GM19455 (cell line): Measurements from ENCODE around the gene WDR1.

ENCODE experiments used
- ATAC-seq: cut with Tn5 transposase; IDR thresholded peaks from one replicate; pipeline ENCODE4 v1.9.1; 2021; ENCODE audit not compliant: unreplicated experiment

WDR1 gene, protein sequence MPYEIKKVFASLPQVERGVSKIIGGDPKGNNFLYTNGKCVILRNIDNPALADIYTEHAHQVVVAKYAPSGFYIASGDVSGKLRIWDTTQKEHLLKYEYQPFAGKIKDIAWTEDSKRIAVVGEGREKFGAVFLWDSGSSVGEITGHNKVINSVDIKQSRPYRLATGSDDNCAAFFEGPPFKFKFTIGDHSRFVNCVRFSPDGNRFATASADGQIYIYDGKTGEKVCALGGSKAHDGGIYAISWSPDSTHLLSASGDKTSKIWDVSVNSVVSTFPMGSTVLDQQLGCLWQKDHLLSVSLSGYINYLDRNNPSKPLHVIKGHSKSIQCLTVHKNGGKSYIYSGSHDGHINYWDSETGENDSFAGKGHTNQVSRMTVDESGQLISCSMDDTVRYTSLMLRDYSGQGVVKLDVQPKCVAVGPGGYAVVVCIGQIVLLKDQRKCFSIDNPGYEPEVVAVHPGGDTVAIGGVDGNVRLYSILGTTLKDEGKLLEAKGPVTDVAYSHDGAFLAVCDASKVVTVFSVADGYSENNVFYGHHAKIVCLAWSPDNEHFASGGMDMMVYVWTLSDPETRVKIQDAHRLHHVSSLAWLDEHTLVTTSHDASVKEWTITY

DNA sequence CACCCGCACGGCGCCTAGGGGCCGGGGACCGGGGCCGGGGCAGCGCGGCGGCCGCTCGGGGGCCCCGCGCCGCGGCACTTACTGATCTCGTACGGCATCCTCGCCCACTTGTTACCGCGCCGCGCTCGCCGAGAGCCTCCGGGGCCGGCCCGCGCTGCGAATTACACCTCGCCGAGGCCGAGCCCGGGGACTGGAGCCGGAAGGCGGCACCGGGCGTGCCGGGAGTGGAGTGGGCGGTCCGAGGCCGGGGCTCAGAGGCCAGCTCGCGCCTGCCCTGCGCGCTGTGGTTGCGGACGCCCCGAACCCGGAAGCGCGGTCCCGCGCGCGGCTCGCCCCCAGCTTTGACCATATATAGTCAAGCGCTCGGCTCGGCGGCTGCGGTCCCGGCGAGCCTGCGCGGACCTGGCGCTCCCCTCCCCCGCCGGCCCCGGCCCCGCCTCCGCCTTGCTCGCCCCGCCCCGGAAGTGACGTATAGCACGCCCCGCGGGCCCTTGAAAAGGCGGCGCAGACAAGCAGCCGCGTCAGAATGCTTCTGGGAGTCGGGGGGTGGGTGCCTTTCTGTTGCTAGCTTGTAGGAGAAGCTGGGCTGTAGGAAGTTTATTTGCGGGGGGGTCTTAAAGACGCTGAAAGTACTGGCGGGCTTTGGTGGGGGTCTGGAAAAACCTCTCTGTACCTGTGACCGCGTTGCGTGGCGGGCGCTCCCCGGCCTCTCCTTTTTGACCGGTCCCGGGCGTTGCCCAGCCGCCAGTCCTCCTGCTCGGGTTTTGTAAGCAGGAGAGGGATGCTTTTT is at the start of gene WDR1:
TSS of gene WDR1 (minus strand) at position 231 of the 790 bp plus-strand sequence. CDS start at position 98, 133 bp downstream.
- peak; percentile 91 for ATAC-seq

DNA sequence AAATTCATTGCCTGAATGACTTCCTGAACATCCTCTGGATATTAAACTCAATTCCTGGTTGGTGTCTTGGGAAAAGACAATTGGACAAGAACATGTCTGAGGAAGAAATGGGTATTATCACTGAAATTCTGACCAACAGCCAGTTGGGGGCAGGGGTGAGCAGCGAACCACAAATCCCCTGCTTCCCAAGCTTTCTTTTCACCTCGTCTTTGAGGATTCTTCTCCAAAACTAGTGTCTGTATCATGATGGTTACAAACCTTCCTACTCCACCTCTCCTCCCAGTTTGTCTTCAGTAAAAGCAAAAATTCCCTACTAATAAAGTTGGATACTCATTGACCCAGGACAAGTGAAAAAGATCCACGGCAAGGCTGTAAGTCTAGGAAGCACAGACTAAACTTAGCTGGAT is 48.3 kb upstream of the WDR1 start:
- no peak for ATAC-seq

DNA sequence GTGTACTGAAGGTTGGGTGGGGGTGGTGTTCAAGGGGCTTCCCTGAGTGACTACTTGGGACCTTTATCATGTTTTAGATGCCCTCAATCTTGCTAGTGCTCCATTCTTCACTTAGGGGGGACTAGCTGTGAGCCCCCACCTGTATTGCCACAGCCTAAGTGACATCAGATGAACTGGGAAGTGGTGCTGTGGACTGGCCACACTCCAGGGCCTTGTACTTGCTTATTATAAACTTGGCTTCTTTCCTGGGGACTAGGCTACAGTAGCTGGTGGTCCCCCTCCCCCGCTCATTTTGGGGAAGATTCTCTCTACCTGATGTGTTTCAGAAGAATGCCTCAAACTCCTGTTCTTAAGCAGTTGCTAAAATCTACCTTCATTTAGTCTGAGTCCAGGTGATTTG is 46.7 kb upstream of the WDR1 start:
- ATAC-seq = no peak

DNA sequence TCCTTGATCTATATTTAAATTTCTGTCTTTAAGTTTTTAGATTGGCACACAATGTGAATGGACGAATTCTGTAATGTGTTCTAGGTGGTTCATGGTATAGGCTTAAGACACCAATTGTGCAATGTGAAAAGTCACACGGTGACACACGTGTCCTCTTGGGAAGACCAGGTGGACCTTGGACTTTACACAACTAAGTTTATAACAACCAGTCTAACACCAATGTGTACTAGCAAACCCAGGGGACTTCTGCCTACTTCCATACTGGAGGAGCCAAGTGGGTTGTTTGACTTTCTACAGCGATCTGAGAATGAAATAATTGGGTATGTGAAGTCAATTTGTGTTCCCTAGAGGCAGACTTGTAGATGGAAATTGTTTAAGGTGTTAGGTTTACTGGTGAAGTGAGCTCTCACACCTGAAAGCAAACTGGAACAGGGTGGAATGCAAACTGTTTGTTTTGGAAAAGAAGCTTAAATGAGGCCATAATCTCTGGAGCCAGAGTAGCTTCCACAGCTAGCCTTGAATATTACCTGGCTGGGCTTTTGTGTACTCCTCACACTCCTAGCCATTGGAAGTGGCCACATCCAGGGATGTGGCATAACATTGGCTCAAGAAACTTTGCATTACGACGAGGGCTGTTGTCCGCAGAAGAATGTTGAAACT is 45.9 kb upstream of the WDR1 start:
- no peak for ATAC-seq

DNA sequence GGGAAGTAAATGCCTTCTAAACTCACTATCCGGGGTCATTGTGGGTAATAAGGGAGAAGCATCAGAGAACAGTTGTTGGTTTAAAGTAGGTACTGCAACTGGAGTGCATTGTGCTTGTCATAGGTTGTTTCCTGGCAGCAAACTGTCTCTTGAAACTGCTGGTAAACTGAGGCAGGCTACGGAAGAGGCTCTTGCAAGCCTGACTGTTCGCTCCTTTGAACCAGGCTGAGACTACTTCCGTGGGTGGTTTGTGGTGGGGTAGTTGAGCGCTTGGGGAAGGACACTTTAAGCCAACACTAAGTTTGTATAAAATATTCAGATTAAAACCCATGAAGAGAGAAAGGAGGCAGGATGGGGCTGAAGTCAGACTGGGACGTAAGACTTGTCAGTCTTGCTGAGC is 45.2 kb upstream of the WDR1 start:
- ATAC-seq = no peak

DNA sequence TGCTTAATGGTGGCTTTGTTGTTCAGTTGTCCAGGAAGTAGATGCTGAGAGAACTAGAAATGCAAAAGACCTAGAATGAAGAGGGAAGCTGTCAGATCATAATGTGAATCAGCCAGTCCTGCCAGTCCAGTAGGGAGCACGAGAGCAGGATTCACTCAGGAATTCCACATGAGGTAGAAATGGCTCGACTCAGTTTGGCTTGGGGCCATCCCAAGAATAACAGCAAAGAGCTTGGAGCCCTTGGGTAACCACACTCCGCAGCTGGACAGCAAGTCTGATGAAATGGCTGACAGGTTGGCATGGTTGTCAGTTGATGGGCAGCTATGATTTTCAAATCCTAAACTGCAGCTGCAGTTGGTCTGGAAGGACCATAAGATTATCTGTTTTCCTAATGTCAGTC is 44.5 kb upstream of the WDR1 start:
- no peak for ATAC-seq

DNA sequence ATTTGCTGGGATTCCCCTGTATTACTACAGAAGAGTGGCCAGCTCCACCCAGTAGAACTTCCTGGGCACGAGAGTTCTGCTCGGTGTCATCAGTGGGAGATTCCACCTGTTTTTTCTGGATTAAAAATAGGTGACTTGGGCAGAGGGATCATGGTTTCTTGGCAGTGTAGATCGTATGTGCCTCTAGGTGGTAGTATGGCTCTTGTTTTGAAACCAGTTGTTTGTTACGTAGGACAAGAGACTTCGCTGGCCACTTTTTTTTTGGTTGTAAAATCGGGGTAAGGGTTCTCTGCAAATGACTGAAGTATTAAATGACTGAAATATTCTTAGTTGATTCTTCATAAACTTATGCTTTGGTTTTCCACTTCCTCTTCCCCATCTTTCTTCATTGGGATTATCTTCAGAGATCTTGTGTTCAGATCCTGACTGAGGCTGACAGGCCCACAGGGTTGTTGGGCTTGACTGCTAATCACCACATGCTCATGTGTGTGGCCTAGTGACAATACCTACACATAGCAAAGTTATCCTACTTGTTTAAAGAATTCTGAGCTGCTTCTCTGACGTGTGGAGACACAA is 43.8 kb upstream of the WDR1 start:
- no peak for ATAC-seq

DNA sequence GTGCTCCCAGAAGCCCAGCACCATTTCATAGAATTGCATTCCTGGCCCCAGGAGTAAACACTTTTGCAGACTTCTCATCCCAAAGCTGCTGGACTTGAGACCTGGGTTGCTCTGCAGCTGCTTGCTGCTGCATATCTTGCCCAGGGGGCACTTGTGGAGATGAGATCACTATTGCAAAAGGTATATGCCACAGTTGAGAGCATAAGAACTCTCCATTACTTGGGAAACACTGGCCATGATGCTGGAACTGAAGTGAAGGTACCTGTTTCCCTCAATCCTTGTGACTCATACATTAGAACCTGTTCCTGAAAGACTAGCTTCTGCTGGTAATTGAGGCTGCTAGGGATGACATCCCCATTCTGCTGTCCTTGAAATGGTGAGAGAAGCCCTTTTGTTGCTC is 43.1 kb upstream of the WDR1 start:
- no peak for ATAC-seq

DNA sequence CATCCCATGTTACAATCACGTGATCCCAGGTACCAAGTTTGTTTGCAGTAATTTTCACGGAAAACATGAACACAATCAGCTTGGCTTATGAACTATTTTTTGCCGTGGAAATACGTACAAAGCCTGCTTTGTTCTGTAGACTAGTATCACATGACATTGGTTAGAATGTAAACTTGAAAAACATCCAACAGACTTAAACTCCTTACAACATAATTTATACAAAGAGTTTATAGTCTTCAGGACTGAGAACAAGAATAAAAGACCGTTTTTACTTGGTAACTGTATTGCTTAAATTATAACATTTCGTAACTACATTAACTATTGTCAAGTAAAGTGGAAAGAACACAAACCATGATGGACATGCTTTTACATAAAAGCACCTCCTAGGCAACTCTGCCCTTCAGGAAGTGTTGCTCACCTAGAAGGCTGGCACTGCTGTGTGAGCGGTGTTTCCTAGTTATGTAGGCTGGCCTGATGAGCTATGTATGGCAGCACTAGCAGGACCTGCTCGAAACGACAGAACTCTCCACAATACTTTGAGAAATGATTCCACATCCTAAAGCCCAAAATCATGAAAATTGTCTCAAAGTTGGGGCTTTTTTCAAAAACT is 41.8 kb upstream of the WDR1 start:
- ATAC-seq = no peak

DNA sequence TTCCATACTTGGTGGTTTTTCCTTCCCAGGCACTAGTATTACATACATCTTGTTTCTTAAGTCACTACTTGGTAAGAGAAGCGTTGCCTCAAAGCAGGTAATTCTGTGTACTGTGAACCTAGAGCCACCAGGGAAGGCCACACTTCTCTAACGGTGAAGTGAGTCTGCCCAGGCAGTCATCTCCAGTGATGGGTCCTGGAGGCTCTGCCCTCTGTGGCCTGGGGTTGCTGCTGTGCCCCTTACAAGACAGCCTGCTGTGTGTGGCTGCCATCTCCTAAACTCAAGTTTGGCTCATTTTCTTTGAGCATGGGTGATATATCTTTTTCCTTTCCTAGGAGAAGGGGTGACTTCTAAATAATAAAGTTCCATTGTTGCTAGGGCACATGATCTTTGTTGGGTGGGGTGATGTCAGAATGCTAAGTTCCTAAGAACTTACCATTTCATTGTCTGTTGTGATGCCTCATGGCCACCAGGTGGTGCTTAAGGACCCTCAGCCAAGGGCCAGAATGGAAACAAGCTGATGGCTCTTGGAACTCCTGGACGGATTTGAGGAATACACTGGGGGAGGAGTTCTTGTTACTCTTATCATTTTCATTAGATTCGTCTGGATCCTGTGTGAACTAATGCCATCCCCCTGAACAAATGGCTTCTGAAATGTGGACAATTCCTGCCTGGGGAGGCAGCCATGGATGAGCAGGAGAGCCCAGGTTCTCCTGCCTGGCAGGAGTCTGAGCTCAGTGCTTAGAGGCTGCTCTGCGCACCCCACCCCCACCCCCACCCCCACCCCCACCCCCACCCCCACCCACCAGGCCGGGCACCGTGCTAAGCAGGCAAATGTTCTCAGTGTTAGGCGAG is 41.1 kb upstream of the WDR1 start:
- peak; percentile 75 for ATAC-seq

DNA sequence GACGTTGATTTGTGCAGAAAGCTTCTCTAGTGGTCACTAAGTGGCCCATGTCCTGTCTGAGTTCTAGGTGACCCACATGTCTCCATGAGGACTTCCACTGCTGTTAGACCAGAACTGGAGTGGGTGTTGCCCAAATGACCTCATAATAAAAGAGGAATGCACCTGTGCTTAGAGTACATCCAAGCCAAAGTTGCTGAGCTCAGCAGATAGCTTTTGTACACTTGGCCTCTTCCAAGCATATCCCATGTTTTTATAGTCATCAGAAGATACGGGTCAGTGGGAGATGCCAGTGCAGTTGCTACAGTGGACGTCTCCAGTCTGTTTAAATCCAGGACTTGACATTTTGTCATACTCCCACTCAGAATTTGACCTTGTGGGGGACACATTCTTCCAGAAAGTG is 37.6 kb upstream of the WDR1 start:
- ATAC-seq = no peak

DNA sequence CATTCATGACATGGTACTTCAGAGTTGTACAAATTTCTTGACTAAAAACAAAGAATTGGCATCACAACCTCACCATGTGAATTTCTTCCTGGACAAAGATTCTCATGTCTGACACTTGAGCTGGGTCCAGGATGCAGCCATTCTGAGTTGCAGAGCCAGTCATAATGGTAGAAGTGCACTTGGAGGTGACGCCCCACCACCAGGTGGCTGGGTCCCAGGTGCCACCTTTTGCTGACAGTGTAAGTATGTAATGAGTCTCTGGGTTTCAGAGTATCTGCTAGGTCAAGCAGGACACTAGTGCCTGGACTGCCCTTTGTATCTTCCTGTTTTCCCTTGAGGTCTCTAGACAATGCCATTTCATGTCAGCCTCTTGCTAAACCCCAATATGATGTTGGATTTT is 36.6 kb upstream of the WDR1 start:
- no peak for ATAC-seq

DNA sequence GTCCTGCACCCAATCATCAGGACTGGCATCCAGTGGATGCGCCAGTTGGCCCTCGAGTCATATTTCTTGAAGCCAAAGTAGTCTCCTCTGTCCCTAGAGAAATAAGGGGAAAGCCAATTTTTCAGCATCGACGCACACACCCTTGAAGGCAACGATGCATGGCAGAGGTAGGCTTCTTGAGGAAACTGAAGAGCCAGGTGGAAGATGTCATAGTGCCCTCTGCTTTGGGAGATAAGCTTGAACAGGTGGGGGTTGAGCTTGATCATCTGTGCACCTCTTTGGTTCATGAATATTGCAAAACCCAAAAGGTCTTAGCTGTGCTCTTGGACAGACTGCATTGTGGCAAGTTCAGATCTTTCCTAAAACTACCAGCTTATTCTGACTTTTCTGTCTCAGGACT is 34.6 kb upstream of the WDR1 start:
- ATAC-seq = no peak

DNA sequence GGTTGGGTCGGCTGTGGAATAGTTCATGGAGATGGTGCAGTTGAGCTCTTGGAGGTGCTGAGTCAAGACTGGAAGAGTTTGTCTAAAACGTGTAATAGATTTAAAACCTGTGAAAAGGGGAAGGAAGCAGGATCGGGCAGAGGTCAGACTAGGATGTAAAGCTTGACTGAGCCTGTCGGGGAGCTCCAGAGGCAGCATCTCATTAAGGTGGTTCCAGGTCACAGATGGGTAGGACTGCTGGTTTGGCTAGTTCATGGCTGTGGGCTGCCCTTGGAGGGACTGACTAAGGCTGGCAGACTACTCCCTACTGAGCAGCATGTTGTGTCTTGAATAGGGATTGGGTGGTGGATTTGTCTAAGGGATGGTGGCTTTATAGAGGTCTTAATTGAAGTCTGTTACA is 28.4 kb upstream of the WDR1 start:
- ATAC-seq = no peak

DNA sequence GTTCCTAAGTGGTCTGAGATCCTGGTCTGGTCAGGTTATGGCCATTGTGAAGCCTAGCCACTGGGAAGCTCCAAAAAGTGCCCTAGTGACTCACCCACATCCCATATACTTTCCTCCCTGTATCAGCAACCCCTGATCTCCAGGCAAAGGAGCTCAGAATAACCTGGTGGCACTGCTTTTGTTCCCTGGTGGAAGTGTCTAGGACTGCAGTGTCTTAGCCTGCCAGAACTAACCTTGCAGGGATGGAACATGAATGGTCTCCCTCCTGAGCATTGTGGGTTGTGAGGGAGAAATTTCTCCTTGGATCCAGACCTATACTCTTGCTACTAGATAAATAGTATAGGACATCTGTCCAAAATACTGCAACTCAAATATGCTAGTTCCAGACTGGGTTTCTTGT is 27.9 kb upstream of the WDR1 start:
- no peak for ATAC-seq

DNA sequence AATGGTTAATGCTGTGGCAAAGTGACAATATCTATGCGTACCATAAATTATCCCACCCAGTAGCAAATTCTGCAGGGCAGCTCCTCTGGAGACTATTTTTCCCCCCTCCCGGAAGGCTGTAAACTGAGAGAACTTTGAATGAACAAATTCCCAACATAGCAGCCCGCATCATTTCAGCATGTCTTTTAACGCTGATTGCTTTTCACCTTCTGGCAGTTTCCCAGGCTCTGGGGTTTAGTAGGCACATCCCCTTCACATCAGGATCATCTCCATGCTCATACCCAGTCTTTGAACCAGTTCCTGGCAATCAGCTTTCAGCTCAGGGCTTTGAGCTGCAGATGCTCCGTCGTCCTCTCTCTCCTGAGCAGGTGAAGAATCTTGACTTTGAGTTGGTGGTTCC is 26.6 kb upstream of the WDR1 start:
- no peak for ATAC-seq

DNA sequence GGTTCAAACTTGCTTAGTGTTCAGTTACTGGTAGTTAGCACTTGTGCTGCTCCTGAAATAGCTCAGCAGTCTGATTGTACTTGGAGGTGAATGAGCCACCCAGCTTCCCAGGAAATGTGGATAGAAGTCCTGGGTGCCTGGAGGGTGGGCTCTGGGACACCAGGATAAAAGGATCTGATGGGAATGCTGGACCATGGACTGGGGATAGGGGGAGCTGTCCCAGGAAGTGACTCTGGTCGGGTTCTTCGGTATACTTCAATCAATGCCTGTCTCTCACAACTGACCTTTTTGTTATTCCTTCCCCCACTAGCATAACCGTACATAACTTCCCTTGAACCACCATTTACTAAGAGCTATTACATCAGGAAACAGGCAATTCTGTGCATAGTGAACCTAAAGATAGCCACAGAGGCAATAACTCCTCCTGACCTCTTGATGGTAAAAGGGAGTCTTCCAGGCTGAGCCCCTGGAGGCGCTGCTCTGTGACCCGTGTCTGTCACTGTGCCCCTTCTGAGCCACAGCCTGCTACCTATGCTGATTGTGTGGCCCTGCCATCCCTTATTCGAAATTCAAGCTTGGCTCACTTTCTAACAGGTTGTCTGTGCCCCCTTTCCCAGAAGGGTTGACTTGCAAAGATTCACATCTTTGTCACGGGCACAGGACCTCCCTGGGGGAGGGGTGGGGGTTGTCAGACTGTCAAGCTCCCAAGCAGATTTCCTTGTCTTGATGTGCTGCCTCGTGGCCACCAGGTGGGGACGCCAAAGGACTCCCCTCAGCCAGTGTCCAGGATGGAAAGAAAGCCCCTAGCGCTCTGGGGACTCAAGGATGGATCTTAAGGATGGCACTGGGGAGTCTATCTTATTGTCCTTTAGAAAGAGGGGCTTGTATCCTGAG is 24.5 kb upstream of the WDR1 start:
- ATAC-seq = no peak

DNA sequence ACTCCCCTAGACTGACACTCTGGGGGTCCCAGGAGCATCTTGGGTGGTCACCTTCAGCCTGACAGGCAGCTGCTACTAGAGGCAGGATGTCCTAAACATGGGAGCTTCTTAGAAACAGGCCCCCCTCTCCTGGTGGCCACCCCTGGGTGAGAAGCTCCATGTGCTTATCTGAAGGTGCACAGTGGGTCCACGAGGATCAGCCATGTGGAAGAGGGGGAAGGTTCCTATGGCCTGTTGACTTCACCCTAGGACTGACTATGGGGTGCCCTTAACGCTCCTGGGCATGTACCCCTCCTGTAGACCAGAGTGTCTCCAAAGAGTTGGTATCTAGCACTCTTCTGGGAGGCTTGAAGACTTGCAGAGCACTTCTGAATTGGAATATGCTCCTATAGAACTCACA is 22.9 kb upstream of the WDR1 start:
- ATAC-seq = no peak

DNA sequence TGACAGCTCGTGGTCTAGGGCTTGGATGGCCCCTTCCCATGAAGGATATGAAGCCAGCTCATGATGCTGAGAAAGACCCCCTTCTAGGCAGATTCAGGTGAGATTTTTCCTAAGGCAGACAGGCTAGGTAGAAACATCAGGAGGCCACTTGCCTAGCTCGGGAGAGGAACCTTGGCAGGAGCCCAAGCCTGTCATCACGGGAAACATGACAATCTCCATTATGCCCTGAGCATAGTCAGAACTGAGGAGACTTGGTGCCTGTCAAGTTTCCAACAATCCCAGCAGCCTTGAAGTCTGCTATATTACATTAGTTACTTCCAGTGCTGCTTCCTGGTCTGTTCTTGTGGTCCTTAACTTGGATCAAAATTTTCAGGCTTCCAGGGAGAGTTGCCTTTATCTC is 18.7 kb upstream of the WDR1 start:
- ATAC-seq = no peak
